GM21515 (cell line): Measurements from ENCODE around the gene ASB15.
"Not testable (repeated sequence)": the region's sequence is repeated elsewhere in the genome, so short reads cannot be mapped to it uniquely, and the experiment has no call there.

Source experiments
- ATAC-seq: cut with Tn5 transposase; IDR thresholded peaks from one replicate; pipeline ENCODE4 v1.9.1; 2021; ENCODE audit not compliant: unreplicated experiment

ASB15 gene

DNA sequence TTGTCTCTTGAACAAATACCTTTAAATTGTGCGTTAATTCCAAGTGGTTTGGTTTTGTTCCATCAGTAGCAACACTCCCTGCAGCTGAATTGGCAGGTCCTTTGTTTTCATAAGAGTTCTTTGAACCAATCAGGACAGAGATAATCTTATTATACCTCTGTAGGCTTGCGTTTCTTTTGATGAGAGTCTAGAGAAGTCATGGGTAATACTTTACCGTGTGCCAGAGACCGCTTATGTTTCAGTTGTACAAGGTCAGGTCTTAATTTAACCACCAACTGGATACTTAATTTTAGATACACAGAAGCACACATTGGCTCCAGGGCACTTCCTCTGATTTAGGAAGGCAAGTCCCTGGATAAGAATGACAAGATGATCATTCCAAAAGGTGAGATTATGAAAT is at the start of gene ASB15:
ASB15 (plus strand) TSS at position 292 of the 400 bp plus-strand sequence. CDS start 12,682 bp downstream, outside the sequence.
- ATAC-seq: no peak

DNA sequence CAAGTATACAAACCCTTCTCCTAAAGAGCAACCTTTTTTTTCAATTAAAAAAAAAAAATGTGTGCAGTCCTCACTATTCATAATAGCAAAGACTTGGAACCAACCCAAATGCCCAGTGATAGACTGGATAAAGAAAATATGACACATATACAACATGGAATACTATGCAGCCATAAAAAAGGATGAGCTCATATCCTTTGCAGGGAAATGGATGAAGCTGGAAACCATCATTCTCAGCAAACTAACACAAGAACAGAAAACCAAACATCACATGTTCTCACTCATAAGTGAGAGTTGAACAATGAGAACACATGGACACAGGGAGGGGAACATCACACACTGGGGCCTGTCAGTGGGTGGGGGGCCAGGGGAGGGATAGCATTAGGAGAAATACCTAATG is 49.5 kb upstream of the ASB15 start:
- not testable (repeated sequence) for ATAC-seq

GRCh38 chr7:123552641-123553040 is 49.0 kb upstream of the ASB15 start:
- no peak for ATAC-seq

DNA sequence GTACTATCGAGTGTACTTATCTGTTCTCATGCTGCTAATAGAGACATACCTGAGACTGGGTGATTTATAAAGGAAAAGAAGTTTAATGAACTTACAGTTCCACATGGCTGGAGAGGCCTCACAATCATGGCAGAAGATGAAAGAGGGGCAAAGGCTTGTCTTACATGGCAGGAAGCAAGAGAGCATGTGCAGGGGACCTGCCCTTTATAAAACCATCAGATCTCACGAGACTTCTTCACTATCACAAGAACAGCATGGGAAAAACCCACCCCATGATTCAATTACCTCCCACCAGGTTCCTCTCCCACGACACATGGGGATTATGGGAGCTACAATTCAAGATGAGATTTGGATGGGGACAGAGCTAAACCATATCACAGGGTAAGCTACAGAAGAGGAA is 48.5 kb upstream of the ASB15 start:
- no peak for ATAC-seq

GRCh38 chr7:123555484-123555883 is 46.1 kb upstream of the ASB15 start:
- no peak for ATAC-seq

DNA sequence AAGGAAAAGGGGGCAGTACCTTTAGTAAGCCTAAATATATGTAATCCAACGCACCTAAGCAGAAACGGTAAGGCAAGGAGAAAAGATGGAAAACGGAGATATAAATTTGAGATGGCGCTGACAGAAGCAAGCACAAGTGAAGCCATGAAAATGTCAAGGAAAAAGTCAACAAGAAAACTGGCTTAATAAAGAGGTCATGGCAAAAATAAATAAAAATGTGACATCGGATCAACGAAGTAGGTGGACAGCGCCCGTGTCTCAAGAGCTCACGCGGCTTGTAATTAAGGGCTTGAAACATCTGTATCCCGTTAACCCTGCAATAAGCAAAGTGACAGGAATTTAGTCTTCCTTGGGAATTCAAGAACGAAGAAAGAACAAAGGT is 44.6 kb upstream of the ASB15 start:
- no peak for ATAC-seq

DNA sequence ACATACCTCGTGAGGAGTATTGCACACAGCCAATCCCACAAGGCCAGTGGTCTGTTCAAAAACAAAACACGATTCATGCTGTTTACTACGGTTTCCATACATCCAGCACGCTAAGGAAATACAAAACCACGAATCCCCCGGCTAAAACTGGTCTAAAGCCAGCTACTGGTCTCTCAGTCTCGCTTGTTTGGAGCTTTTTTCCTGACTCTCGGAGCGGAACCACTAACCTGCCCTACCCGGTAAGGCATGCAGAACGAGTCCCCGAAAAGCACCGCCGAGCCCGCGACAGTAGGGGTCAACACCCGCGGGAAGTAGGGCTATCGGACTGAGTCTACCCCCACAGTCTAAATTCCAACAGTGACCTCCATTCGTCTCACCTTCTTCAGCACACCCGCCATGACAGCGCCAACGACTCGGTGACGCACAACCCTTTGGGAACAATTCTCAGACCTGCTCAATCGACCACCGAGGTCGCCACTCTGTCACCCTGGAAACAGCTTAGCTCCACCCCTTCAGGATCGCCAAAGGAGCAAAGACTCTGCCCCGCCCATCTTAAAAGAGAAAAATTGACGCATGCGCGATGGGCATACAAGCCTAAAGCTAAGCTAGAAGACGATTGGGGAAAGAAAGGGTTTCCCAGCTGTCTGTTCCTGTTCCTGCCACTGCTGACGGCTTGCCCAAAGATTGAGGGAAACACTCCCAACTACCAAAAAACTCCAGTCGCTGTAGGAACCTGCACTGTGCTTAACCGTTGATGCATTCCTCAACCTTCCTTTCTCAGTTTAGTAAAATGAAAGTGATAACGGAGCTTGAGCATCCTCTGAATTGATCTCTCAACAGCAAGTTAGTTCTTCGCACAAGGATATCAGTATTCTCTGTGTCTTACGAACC is 44.0 kb upstream of the ASB15 start, which contains the start of gene NDUFA5:
NDUFA5 (minus strand) TSS at position 421 of the 891 bp plus-strand sequence; CDS start at position 398, 23 bp downstream.
- ATAC-seq: peak; percentile 99

DNA sequence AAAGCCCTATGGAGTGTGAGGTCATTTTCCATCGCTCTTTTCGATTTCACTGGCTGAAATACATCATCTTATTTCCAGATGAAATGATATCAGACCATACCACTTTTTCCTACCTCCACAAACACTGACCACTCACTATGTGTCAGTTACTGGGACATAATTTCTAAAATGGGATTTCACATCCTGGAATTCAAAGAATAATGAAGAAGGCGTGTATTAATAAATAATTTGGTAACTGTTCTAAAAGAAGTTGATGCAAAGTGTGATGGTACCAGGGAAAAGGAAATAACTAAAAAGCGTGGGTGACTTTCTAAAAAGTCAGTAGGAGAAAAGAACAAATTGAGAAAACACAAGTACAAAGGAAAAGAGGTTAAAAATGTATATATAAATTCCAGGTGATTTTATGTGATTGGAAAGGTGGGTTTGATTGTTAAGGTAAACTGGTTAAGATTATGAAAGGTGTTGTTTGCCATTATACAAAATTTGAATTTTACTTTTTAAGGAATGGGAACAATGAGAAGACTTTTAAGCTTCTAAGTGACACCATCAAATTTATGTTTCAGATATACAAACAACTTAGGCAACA is 43.2 kb upstream of the ASB15 start:
- no peak for ATAC-seq

DNA sequence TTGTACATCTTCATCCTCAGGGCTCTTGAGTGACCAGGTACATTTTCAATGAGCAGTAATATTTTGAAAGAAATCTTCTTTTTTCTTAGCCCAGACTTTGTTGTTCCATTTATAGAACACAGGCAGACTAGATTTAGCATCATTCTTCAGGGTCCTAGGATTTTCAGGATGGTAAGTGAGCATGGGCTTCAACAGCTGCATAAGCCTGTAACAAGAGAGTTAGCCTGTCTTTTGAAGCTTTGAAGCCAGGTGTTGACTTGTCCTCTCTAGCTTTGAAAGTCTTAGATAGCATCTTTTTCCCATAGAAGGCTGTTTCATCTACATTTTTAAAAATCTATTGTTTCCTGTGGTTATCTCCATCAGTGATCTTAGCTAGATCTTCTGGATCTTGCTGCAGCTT is 39.5 kb upstream of the ASB15 start:
- no peak for ATAC-seq

GRCh38 chr7:123569352-123570010 is 32.1 kb upstream of the ASB15 start:
- ATAC-seq: no peak

DNA sequence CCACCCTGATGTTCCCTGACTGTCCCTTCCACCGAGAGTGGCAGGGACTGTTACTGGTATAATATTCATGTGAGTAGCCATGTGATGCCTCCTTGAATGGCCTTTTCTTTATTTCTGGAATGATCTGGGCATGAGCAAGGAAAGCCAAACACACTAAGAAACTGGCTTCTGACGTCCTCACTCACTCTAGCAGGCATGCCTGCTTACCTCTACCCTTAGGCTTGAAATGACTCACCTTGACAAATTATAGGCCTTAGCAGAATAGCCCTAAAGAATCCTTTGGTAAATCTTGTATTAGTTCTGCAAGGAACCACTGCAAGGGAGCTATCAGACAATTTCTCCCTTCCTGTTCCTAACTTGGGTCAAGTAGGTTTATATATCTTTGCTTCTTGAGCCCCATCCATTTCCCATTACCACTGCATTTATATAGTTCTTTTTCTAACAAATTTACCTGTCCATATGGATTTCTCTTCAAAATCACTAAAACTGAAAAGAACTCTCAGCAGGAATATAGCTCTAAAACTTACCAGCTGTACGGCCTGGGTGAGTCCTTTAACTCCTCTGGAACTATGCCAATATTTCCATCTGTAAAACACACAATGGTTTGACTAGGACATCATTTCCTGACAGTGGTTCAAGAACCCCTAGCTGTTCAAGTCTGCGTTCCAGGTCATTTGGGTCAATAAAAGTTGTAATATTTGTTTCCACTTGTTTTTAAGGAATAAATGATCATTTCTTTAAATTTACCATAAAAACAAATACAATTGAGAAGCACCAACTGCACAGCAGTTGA is 31.0 kb upstream of the ASB15 start:
- no peak for ATAC-seq

DNA sequence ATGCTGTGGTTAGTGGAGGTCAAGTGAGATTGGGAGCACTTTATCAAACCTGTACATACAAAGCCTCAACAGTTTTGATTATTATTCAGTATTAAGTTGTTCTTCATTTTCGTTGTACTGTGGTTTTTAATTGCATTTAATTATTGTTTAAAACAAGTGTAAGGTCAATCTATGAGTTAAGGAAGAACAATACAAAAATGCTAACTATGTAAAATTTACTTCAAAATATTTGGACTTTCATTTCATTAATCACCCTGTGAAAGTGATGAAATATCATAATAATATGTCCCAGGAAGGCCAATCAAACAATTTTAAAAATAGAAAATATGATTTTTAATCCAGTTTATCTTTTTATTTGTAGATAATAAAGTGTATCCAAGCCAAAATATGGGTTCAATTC is 30.4 kb upstream of the ASB15 start:
- ATAC-seq: no peak

- no peak for ATAC-seq
Measured at GRCh38 chr7:123571684-123572083, 29.9 kb upstream of the ASB15 start.

DNA sequence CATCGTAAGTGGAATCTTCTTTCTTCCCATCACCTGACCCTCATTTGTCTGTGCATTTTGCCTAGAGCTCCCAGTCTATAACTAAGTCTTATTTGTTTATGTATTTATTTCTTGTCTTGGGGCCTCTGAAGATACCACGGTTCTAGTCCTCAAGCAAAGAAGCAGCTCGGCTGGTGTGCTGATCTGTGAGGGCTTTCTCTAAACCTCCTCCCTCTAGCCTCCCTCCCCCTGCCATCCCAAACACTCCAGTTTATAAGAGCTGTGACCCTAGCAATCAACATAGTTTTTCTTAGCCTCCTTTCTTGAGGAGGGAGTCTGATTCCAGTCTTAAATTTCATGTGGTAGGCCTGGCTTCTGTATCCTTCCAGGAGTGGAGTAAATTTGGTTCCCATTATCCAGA is 28.3 kb upstream of the ASB15 start:
- no peak for ATAC-seq

- no peak for ATAC-seq
Measured at GRCh38 chr7:123573896-123574467, 27.6 kb upstream of the ASB15 start.

- ATAC-seq: no peak
Measured at GRCh38 chr7:123579416-123579815, 22.2 kb upstream of the ASB15 start.

DNA sequence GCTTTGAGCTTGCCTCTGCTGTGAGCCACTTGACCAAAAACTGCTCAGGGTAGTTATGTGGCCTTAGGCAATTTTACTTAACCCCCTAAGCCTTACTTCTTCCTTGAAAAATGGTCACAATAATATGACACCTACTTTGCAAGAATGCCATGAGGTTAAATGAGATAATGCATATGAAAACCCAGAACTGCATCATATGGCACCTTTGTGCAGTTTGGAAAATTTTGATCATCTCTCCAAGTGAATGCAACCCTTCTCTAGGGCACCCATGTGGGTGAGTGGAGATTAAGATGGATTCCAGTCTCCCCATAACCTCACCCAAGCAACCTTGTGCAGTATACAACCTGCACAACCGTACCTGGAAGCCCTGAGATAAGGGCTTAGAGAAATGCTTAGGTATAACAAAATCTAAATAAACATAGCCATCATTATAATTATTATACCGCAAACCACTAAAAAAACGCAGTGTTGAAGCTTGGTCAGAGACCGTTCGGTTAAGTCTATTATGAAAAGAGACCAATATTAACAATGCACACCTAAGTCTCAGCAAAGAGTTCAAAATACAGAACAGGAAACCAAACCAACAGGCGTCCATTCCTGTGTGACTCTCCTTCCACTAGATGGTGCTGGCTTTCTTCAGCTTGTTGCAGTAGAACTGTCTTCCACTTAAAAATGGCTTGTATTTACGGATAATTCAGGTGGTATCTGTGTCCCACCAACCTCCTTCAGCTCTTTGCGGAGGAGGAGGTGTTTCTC is 21.0 kb upstream of the ASB15 start:
- no peak for ATAC-seq

DNA sequence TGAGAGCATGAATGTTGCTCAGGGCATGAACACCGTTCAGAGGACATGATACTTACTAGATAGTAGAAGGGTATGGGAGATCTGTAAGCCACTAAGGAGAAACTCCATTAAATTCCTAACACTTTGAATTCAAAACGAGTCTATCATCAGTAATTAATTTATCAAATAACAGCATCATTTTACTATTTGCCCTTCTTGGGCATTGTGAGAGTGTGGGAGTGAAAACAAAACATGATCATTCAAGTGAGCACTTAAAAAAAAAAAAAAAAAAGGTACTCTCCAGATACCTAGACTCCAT is 20.5 kb upstream of the ASB15 start:
- ATAC-seq: no peak

DNA sequence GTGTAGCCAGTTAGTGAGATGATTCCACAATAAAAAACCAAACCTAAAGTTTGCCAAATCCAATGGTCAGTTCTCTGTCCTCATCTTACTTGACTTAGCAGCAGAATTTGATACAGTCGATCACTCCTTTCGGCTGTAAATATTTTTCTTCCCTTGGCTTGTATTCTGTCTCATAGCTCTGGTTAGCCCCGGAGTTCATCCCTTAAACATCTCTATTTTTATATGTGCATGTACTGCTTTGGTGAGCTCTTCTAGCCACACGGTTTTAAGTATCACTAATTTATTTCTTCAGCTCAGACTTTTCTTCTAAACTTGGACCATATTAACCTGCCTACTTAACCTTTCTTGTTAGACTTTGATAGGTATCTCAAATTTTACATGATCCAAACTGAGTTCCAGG is 17.8 kb upstream of the ASB15 start:
- ATAC-seq: no peak

- ATAC-seq: no peak
Measured at GRCh38 chr7:123588376-123588775, 13.2 kb upstream of the ASB15 start.
